Activated CD8-positive, alpha-beta memory T cell treated with anti-CD3 and anti-CD28 coated beads for 36 hours (primary cell): ENCODE measurements around the gene FZD1. TPM values are rescaled to one million over a fixed set of nuclear protein-coding genes. Genes with fewer than 3 reads are reported as not detected.

Experiments
- CTCF ChIA-PET: fragments of 350-600 bp; sonication (Branson Sonifier 250); formaldehyde crosslinking; loops from one replicate; lab custom pipeline; 2021; ENCODE audit warnings: antibody characterized with exemption; lab: Charles Lee
- POLR2A ChIA-PET: fragments of 350-600 bp; sonication (Branson Sonifier 250); formaldehyde crosslinking; loops from one replicate; lab custom pipeline; 2021; ENCODE audit warnings: antibody characterized with exemption; lab: Charles Lee
- total RNA-seq, 2 experiments: library from RNA; stranded (reverse); gene quantifications; one replicate each; pipeline ENCODE4 v1.2.3, GENCODE V29; 2021

Gene FZD1
- total RNA-seq, result under 1 TPM; 0.08 to 0.13 TPM

GRCh38 chr7:91264046-91264923 lies at the start of gene FZD1:
FZD1 (plus strand) TSS chr7:91264433; CDS start chr7:91264881, 448 bp downstream.
- ChIA-PET CTCF (no interaction called here), POLR2A (no interaction called here)

GRCh38 chr7:91226411-91226810 lies 37.8 kb upstream of the FZD1 start:
- ChIA-PET CTCF (no interaction called here), POLR2A (no interaction called here)

DNA sequence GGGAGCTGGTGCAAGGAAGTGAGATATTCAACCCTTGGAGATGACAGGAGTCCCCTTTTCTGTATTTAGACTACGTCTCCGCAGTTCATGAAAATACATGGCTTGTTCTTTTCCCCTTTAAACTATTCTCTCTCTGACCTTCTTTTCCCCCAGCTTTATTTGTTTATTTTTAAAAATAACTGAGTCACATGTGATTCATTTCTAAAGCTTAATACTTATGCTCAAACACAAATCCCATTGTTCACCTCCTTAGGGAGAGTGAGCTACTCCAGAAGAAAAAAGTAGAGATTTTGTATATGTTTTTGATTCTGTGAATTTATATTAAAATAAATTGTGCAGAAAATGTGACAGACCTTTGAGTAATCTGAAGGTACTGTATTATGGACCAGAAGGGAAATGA lies 35.9 kb upstream of the FZD1 start:
- ChIA-PET CTCF (no interaction called here), POLR2A (no interaction called here)

GRCh38 chr7:91228927-91229558 lies 35.2 kb upstream of the FZD1 start:
- CTCF ChIA-PET, result no interaction called here
- POLR2A ChIA-PET, result no interaction called here

DNA sequence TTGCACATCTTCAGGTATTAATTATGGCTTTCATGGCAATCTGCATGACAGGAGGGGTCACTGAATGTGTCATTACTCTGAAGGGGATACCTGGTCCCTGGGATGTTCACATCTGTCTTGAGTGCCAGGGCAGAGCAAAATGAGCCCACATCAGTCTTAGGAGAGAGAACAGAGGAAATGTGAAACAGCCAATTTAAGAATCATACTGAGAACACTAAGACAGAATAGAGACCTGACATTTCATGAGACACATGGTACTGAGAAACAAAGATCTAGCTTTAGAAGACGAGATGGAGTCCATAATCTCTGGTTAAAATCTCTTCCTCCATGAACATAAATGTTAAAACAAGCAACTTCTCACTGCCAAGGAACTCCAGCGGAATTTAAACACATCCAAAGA lies 34.1 kb upstream of the FZD1 start:
- ChIA-PET CTCF (no interaction called here), POLR2A (no interaction called here)

GRCh38 chr7:91230503-91230902 lies 33.7 kb upstream of the FZD1 start:
- POLR2A ChIA-PET, result no interaction called here
- CTCF ChIA-PET, result no interaction called here

DNA sequence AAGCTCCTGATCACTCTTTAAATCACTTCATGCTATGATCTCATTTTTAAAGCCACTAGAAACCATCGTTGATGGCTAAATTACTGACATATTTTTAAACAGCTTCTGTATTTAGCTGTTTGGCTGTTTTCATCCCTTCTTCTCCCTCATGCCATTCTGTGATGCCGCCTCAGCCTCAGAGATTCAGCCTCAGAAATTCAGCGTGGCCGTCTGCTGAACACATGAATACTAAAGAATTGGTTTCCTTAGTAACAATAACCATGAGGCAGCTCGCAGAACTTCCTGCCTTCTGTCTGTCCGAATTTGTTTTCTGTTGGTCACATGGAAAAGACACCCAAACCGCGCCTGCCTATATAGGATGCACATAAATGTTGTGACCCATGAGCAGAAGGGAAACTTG lies 31.0 kb upstream of the FZD1 start:
- ChIA-PET CTCF (no interaction called here), POLR2A (no interaction called here)

GRCh38 chr7:91235211-91235832 lies 28.9 kb upstream of the FZD1 start:
- ChIA-PET CTCF (no interaction called here), POLR2A (no interaction called here)

GRCh38 chr7:91239171-91239604 lies 25.0 kb upstream of the FZD1 start:
- ChIA-PET CTCF (no interaction called here), POLR2A (no interaction called here)

DNA sequence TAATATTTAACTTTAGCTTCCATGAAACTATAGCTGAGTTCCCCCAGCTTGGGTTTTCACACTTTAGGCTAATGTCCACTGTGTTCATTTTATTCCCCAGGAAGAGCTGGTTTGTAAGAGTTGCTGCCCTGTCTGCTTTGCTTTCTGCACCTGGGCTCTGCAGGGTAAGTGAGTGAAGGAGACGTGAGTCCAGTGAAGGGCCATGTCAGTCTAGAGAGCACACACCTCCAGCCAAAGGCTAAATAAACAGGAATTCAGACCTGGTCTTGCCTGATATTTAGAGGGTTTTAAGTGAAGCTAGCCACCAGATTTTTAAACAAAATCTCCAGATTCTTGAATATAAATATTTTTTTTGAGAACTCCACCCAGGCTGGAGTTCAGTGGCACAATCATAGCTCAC lies 24.5 kb upstream of the FZD1 start:
- CTCF ChIA-PET, result no interaction called here

GRCh38 chr7:91240376-91240941 lies 23.8 kb upstream of the FZD1 start:
- POLR2A ChIA-PET, result no interaction called here
- CTCF ChIA-PET, result no interaction called here

More for the DNA sequence above, 24.5 kb upstream of the FZD1 start:
- POLR2A ChIA-PET, result no interaction called here

GRCh38 chr7:91242097-91242844 lies 22.0 kb upstream of the FZD1 start:
- ChIA-PET POLR2A (no interaction called here), CTCF (no interaction called here)

DNA sequence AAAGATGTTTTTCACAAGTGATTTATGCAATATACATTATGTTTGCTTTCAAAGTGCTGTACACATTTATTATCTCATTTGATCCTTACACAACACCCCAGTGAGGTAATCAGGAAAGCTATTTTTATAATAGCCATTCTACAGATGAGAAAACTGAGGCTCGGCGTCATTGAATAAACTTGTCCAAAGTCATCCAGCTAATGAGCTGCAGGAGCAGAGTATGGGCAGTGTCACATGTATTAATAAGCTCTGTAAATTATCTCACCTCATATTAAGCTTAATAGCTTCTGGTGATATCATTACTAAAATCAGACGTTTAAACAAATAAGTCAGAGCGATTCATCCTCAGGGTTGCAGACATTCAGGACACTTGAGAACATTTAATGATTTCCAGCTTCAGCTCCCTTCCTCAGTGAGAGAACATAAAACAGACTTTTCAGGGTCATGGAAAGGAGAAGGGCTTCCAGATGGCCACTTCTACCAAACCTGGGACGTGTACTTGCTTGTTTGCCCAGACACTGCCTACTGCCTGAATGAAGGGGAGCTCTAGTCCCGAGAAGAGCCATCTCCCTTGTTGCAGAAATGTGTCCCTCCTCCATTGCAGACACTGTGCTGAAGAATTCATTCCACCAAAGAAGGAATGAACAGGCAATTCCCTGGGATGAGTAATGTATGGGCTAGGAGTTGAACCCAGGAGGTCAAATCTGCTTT lies 20.5 kb upstream of the FZD1 start:
- ChIA-PET POLR2A (no interaction called here), CTCF (no interaction called here)

DNA sequence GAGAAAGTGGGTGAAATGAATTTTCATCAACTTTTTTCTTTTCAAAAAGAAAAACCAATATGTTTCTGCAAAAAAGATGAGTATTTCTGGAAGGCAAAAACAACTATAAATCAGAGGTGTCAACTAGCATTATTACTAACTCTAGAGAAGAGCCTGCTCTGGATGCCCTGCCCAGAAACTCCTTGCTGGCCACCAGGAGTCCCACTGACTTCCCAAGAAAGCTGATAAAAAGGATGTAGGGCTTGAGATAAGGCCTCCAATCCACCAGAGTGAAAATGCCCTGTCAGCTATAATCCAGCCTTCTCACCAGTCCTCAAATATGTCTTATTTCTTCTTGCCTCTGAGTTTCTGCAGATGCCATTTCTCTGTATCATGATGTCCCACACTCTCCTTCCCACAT lies 16.7 kb upstream of the FZD1 start:
- ChIA-PET CTCF (no interaction called here), POLR2A (no interaction called here)

GRCh38 chr7:91248996-91249395 lies 15.2 kb upstream of the FZD1 start:
- ChIA-PET POLR2A (no interaction called here), CTCF (no interaction called here)

DNA sequence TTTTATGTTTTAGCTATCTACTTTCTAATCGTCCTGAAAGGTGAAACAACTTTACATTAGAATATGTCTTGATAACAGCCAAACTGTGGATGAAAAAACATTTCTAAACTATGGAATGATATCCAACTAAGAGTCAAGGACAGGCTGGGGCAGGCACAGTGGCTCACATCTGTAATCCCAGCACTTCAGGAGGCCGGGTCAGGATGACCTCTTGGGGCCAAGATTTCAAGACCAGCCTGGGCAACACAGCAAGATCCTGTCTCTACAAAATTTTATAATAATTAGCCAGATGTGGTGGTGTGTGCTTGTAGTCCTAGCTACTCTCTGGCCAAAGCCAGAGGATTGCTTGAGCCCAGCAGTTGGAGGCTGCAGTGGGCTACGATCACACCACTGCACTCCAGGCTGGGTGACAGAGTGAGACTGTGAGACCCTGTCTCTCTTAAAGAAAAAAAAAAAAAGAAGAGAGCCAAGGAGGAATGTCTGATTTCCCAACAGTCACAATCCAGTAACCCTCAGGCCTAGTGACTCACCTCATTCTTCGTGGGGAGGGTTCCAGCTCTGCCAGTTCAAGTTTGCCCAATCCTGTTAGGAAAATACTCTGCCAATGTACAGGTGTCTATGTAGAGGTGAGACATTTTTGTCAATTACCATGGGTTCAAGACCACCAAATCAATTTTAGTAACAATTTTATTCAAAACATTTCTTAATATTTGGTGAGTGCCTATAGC lies 14.6 kb upstream of the FZD1 start:
- ChIA-PET POLR2A (no interaction called here), CTCF (no interaction called here)

GRCh38 chr7:91250706-91251105 lies 13.5 kb upstream of the FZD1 start:
- CTCF ChIA-PET, result no interaction called here
- POLR2A ChIA-PET, result no interaction called here

GRCh38 chr7:91251877-91252276 lies 12.4 kb upstream of the FZD1 start:
- POLR2A ChIA-PET, result no interaction called here
- CTCF ChIA-PET, result no interaction called here
